Stomach (tissue), 4 donors: Measurements from ENCODE around the gene MAST3.

Source experiments
- CTCF ChIP-seq, 7 experiments: fragments of 450-650 bp in 4 of 7; fragments of 200-600 bp in 3 of 7; sonication (generic) in 3 of 7; IDR thresholded peaks; one replicate each; pipeline ENCODE4 v1.5.1; 2016 to 2019; ENCODE audit warnings: antibody characterized with exemption in 7 of 7, control low read depth in 2 of 7, mild to moderate bottlenecking in 1 of 7
- EP300 ChIP-seq: sonication (generic); formaldehyde crosslinking; IDR thresholded peaks from one replicate; pipeline ENCODE4 v1.6.1; 2017; ENCODE audit warnings: antibody characterized with exemption
- POLR2A ChIP-seq, 4 donors: fragments of 450-650 bp; IDR thresholded peaks; one replicate each; pipeline ENCODE4 v1.6.1; 2016; ENCODE audit warnings: antibody characterized with exemption in 4 of 4, control low read depth in 2 of 4, mild to moderate bottlenecking in 1 of 4, moderate library complexity in 1 of 4
- POLR2AphosphoS5 ChIP-seq, 3 donors: sonication (generic); formaldehyde crosslinking; IDR thresholded peaks; one replicate each; pipeline ENCODE4 v1.6.1; 2016; ENCODE audit warnings: antibody characterized with exemption in 3 of 3

- no peak for TF ChIP-seq CTCF (IDR thresholded peaks at IDR 0.05)
- TF ChIP-seq POLR2A (IDR thresholded peaks at IDR 0.05): no peak
- no peak for TF ChIP-seq POLR2AphosphoS5 (IDR thresholded peaks at IDR 0.05)
- TF ChIP-seq EP300: no peak
Measured at GRCh38 chr19:18165794-18166544, 68.4 kb downstream of the MAST3 start.
